Ascending aorta (tissue), 2 donors: ENCODE results near the gene PAPSS1. TPM values are rescaled to one million over a fixed set of nuclear protein-coding genes. Genes with fewer than 3 reads are reported as not detected.

Experiments
- DNase-seq, 2 donors: peaks; one replicate each; pipeline ENCODE4 v3.0.0-alpha.2; 2019; ENCODE audit warnings: low spot score in 2 of 2
- H3K27ac ChIP-seq, 2 donors: fragments of 200-600 bp; sonication (generic); one replicate each; pipeline ENCODE4 v1.5.1; 2016 to 2017; ENCODE audit warnings: mild to moderate bottlenecking in 1 of 2
- H3K27me3 ChIP-seq: fragments of 200-600 bp; sonication (generic); one replicate; pipeline ENCODE4 v1.5.1; 2017
- H3K36me3 ChIP-seq, 2 donors: fragments of 200-600 bp; sonication (generic); one replicate each; pipeline ENCODE4 v1.5.1; 2016
- H3K4me1 ChIP-seq, 2 donors: fragments of 200-600 bp; sonication (generic); one replicate each; pipeline ENCODE4 v1.5.1; 2016 to 2017; ENCODE audit warnings: mild to moderate bottlenecking in 1 of 2
- H3K4me3 ChIP-seq, 2 donors: fragments of 200-600 bp; sonication (generic); one replicate each; pipeline ENCODE4 v1.5.1; 2016 to 2017; ENCODE audit warnings: mild to moderate bottlenecking in 1 of 2
- H3K9me3 ChIP-seq, 2 donors: fragments of 200-600 bp; sonication (generic); one replicate each; pipeline ENCODE4 v1.5.1; 2016
- CTCF ChIP-seq, 3 experiments: fragments of 200-600 bp in 2 of 3; fragments of 450-650 bp in 1 of 3; sonication (generic) in 2 of 3; IDR thresholded peaks; one replicate each; pipeline ENCODE4 v1.5.1; 2016 to 2019; ENCODE audit warnings: antibody characterized with exemption in 3 of 3, mild to moderate bottlenecking in 1 of 3, moderate library complexity in 1 of 3
- intact Hi-C: fragments of 100-400 bp; cut with DNase I; formaldehyde crosslinking; loops from one replicate; pipeline ENCODE4 v1.15.1; 2023
- total RNA-seq: library from RNA; depleted of rRNA; stranded (reverse); fragments of >200 nt; gene quantifications from one replicate; pipeline ENCODE4 v1.1.0, GENCODE V29; 2016

The PAPSS1 gene
- total RNA-seq, 1 donor from 2014 or later = 17.9 TPM

- no peaks in the 10 kb centered on the region for H3K27me3 ChIP-seq
- H3K27ac ChIP-seq = no peak overlapping the region
- H3K4me1 ChIP-seq = no peaks in the 10 kb centered on the region
- DNase-seq = no peak
- no peak for TF ChIP-seq CTCF (IDR thresholded peaks at IDR 0.05)
- H3K4me3 ChIP-seq = no peak overlapping the region
- intact Hi-C loops = no loop called here
- peaks cover 14 to 36% of the 10 kb centered on the region in 2 donors for H3K36me3 ChIP-seq
- H3K9me3 ChIP-seq = no peaks in the 10 kb centered on the region
These were observed 72.4 kb downstream of the PAPSS1 start for GRCh38 chr4:107647591-107647990.

- no peak for TF ChIP-seq CTCF (IDR thresholded peaks at IDR 0.05)
- Histone ChIP-seq H3K36me3 (peaks cover 7 to 22% of the 10 kb centered on the region in 2 donors), H3K9me3 (no peaks in the 10 kb centered on the region), H3K4me1 (peaks cover 4% of the 10 kb centered on the region in 2 donors), H3K27ac (no peak overlapping the region), H3K27me3 (no peaks in the 10 kb centered on the region), H3K4me3 (no peak overlapping the region)
- intact Hi-C loops = no loop called here
- DNase-seq = no peak
These were observed 74.4 kb downstream of the PAPSS1 start for GRCh38 chr4:107645604-107646003.

GRCh38 chr4:107643021-107643420 is 77.0 kb downstream of the PAPSS1 start:
- Histone ChIP-seq H3K9me3 (no peaks in the 10 kb centered on the region), H3K4me1 (peaks cover 4 to 9% of the 10 kb centered on the region in 2 donors), H3K36me3 (peaks cover 7 to 22% of the 10 kb centered on the region in 2 donors), H3K27ac (no peak overlapping the region), H3K4me3 (no peak overlapping the region), H3K27me3 (no peaks in the 10 kb centered on the region)
- intact Hi-C loops = no loop called here
- TF ChIP-seq CTCF (IDR thresholded peaks at IDR 0.05) = no peak
- DNase-seq = no peak

- no peak for TF ChIP-seq CTCF (IDR thresholded peaks at IDR 0.05)
- Histone ChIP-seq H3K4me3 (no peak overlapping the region), H3K27ac (peak overlapping the region; percentile 71 to 76), H3K27me3 (no peaks in the 10 kb centered on the region), H3K9me3 (no peaks in the 10 kb centered on the region), H3K4me1 (peaks cover 4 to 9% of the 10 kb centered on the region in 2 donors), H3K36me3 (peaks cover 7 to 22% of the 10 kb centered on the region in 2 donors)
- intact Hi-C loops = no loop called here
- DNase-seq = no peak
These were observed 79.2 kb downstream of the PAPSS1 start for GRCh38 chr4:107640878-107641277.

- Histone ChIP-seq H3K27ac (peak overlapping the region; percentile 71 to 76), H3K9me3 (no peaks in the 10 kb centered on the region), H3K4me1 (peaks cover 4 to 9% of the 10 kb centered on the region in 2 donors), H3K36me3 (peaks cover 7 to 21% of the 10 kb centered on the region in 2 donors), H3K27me3 (no peaks in the 10 kb centered on the region), H3K4me3 (no peak overlapping the region)
- no peak for DNase-seq
- no peak for TF ChIP-seq CTCF (IDR thresholded peaks at IDR 0.05)
- intact Hi-C loops = no loop called here
These were observed 79.8 kb downstream of the PAPSS1 start for GRCh38 chr4:107640197-107640596.

- Histone ChIP-seq H3K4me1 (peaks cover 1 to 6% of the 10 kb centered on the region in 2 donors), H3K27ac (no peak overlapping the region), H3K27me3 (no peaks in the 10 kb centered on the region), H3K4me3 (no peak overlapping the region), H3K9me3 (no peaks in the 10 kb centered on the region), H3K36me3 (no peaks in the 10 kb centered on the region)
- no peak for DNase-seq
- intact Hi-C loops = no loop called here
- TF ChIP-seq CTCF (IDR thresholded peaks at IDR 0.05) = no peak
These were observed 84.3 kb downstream of the PAPSS1 start for GRCh38 chr4:107635735-107636134.
